Measurements from ENCODE around the gene PARP11. TPM values are rescaled to one million over a fixed set of nuclear protein-coding genes. Genes with fewer than 3 reads are reported as not detected.

The PARP11 gene
- polyA plus RNA-seq, 12 donors, result 7.2 to 10.3 (median 8.5) TPM; not detected in 1

DNA sequence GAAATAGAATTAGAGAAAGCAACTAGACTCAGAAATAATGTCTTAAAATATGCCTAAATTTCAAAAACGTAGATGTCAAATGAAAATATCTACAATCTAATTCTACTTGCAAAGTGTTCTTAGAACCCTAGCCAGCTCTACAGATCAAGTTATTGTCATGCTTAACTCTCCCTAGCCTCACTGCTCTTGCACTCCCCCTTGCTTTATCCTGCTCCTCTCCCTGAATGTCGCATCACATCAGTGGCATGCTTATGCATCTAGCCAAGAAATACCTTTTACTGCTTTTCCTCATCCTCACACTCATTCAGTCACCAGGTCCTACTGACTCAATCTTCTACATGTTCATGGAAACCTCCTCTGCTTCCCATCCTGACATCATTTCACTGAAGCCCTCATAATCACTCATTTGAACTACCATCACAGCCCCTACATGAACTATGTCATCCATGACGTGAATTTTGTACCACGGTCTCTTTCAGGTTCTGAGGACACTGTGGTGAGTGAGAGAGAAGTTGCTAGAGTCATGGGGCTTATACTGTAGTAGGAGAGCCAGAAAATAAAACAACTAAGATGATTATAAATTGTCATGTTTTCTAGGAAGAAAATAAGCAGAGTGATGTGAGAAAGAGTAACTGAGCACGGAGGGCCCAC is 97.7 kb downstream of the PARP11 start:
- DNase-seq, result no peak

DNA sequence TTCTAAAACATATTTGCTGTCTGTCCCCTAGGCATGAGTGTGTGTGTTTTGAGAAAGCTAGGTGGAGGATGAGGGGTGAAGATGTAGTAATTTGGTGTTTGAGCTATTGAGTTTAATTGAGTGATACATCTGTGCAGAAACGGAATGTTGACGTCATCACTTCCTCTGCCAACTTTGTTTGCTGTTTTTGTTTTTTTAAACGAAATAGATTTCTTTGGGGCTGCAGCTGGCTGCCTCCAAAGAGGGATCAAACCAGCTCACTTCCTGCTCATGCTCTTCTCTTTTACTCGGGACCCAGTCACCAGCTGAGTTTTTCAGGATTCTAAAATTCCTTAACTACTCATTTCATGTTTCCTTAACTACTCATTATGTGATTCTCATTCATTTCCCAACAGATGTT is 100.8 kb downstream of the PARP11 start:
- no peak for DNase-seq

DNA sequence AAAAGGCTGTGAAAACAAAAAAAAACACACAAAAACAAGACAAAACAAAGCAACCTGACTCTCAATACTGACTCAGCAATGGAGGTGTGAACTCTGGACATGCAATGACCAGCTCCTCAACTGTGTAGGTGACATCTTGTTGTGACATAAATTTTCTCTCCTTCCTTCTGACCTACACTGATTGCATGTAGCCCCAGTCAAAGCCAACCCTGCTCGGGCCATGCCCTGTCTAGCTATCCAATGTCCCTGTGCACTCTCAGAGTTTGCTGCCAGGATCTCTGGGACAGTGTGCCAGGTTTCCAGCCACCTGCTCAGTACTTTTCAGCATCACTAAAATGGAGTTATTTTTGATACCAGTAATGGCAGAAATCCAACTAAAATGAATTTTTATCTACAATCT is 101.3 kb downstream of the PARP11 start:
- DNase-seq, result no peak

DNA sequence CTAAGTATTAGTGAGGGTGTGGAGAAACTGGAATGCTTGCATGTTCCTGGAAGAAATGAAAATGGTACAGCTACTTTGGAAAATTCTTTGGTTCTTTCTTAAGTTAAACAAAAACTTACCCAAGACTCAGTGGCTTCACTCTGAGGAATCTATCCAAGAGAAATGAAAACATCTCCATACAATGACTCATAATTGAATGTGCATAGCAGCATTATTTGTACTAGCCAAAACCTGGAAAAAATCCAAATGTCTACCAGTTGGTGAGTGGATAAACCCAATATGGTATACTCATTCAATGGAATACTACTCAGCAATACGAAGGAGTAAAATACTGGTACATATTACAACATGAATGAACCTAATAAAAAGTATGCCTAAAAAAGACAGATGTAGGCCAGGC is 102.3 kb downstream of the PARP11 start:
- no peak for DNase-seq

DNA sequence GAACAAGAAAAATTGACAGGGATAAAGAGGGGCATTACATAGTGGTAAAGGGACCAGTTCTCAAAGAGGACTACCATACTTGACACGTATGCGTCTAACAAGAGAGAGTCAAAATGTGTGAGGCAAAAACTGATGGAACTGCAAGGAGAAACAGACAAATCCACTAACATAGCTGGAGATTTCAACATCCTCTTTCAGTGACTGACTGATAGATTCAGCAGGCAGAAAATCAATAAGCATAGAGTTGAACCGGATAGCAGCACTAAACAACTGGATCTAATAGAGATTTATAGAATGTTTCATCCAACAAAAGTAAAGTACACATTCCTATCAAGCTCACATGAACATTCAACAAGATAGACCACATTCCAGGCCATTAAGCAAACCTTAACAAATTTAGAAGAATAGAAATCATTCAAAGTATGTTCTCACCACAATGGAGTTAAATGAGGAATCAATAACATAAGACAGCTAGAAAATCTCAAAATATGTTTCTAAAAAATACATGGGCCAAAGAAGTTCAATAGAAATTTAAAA is 104.2 kb downstream of the PARP11 start:
- DNase-seq, result no peak

DNA sequence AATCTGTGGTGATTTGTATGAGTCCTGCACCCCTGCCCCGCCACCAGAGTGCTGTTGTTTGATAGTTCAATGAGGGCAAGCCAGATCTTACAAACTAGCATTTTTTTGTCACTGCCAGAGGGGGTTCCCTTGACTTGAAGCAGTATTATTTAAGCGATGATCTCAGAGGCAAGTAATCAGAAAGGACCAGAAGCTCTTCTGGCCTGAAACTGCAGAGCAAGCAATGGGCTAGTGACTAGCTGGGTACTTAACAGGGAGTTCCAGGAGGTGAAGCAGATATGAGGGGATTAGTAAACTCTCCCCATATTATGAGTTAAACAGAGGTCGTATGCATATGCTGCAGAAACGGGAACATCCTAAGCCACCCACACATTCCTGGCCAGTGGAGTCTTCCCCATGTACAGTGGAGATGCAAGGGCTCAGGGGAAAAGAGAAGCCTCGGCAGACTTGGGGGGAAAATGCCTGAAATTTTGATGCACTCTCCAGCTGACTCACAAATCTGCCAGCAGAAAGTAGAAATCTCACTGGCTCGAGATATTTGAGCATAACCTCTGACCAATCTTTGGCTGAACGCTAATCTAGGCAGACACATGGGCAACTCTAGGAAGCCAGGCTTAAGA is 112.0 kb downstream of the PARP11 start:
- DNase-seq, result no peak

DNA sequence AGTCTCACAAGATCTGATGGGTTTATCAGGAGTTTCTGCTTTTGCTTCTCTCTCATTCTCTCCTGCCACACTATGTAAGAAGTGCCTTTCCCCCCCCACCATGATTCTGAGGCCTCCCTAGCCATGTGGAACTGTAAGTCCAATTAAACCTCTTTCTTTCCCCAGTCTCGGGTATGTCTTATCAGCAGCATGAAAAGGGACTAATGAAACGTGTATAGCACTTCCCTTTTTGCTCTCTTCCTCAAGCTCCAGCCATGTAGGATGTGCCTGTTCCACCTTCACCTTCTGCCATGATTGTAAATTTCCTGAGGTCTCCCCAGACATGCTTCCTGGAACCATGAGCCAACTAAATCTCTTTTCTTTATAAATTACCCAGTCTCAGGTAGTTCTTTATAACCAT is 113.3 kb downstream of the PARP11 start:
- DNase-seq, result no peak

Other genes with a start within 250 kb of the PARP11 start
- 1 to 10 TPM in 10 of 12 donors, not detected in 2; 1.3 to 2.4 (median 1.7) TPM for gene CRACR2A, start 120.3 kb downstream of the PARP11 start, polyA plus RNA-seq (ENCODE audit: insufficient read length in 12 of 12)

Measured in muscle of arm (tissue), 12 donors.